Muscle layer of duodenum (tissue), 2 donors: ENCODE measurements around the gene MANSC4.

Experiments
- H3K27ac ChIP-seq: one replicate; pipeline ENCODE4 v1.7.0; 2013; ENCODE audit warnings: mild to moderate bottlenecking, low read length
- H3K27me3 ChIP-seq: one replicate; pipeline ENCODE4 v1.7.0; 2013; ENCODE audit warnings: low read depth, mild to moderate bottlenecking, control low read depth, low read length
- H3K36me3 ChIP-seq, 2 donors: one replicate each; pipeline ENCODE4 v1.7.0; 2013; ENCODE audit warnings: low read length in 2 of 2, control low read depth in 1 of 2, mild to moderate bottlenecking in 1 of 2; ENCODE audit not compliant: insufficient read depth in 2 of 2, control insufficient read depth in 1 of 2
- H3K4me1 ChIP-seq, 2 donors: one replicate each; pipeline ENCODE4 v1.7.0; 2013; ENCODE audit warnings: low read length in 2 of 2, mild to moderate bottlenecking in 2 of 2, control low read depth in 1 of 2, moderate library complexity in 1 of 2; ENCODE audit not compliant: insufficient read depth in 2 of 2, control insufficient read depth in 1 of 2
- H3K4me3 ChIP-seq, 2 donors: one replicate each; pipeline ENCODE4 v1.7.0; 2013; ENCODE audit warnings: low read length in 2 of 2, low read depth in 1 of 2, mild to moderate bottlenecking in 1 of 2
- H3K9me3 ChIP-seq, 2 donors: one replicate each; pipeline ENCODE4 v1.7.0; 2013; ENCODE audit warnings: low read length in 2 of 2, control low read depth in 1 of 2, mild to moderate bottlenecking in 1 of 2; ENCODE audit not compliant: control insufficient read depth in 1 of 2
- donor health status: healthy.

MANSC4 gene

DNA sequence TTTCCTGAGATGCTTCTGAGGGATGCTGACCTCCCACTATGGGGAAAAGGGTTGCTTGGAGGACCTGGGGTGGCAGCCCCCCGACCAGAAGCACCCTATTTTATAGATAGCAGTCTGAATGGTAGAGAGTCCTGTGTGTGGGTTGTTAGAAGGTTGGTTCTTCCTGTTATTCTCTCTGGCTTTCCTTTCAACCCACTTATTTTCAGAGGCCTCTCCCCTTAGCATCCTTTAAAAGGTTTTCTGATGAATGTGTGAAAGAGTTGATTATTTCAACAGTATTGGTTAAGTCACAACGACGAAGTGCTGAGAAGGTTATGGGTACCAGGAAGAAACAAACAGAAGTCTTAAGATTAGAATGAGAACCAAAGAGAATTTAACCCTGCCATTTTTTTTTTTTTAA, 20.8 kb upstream of the MANSC4 start:
- H3K36me3 ChIP-seq: peaks cover 16 to 35% of the 10 kb centered on the region in 2 donors
- no peaks in the 10 kb centered on the region for H3K4me1 ChIP-seq
- H3K4me3 ChIP-seq: no peak overlapping the region
- no peaks in the 10 kb centered on the region for H3K27me3 ChIP-seq
- H3K9me3 ChIP-seq: no peaks in the 10 kb centered on the region
- no peak overlapping the region for H3K27ac ChIP-seq

- Histone ChIP-seq H3K27me3 (no peaks in the 10 kb centered on the region), H3K27ac (no peak overlapping the region), H3K4me1 (no peaks in the 10 kb centered on the region), H3K36me3 (peaks cover 34 to 54% of the 10 kb centered on the region in 2 donors), H3K4me3 (no peak overlapping the region), H3K9me3 (no peaks in the 10 kb centered on the region)
These were observed 17.4 kb upstream of the MANSC4 start for GRCh38 chr12:27797301-27798025.

DNA sequence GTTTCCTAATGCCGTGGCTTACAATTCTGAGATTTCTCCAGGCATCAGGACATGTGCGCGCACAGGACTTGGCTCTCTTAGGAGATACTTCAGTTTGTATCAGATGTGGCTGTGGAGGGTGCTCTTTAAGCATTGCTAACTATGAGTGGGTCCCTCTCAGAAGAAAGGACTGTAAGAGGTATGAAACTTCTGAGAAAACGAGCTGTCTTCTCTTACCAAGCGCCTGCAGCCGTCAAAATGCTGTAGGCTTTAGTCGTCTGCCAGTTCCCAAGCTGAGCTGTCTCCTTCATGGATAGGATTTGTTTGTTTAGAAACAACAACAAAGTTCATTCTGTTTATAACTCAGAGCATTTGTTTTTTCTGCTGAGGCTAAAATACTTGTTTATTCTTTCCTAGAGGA, 16.1 kb upstream of the MANSC4 start:
- Histone ChIP-seq H3K36me3 (peaks cover 43 to 60% of the 10 kb centered on the region in 2 donors), H3K4me1 (peaks cover 0 to 3% of the 10 kb centered on the region in 2 donors), H3K9me3 (no peaks in the 10 kb centered on the region), H3K27me3 (no peaks in the 10 kb centered on the region), H3K27ac (no peak overlapping the region), H3K4me3 (no peak overlapping the region)

GRCh38 chr12:27794818-27795584, 15.0 kb upstream of the MANSC4 start:
- Histone ChIP-seq H3K9me3 (no peaks in the 10 kb centered on the region), H3K27me3 (no peaks in the 10 kb centered on the region), H3K27ac (no peak overlapping the region), H3K4me1 (peaks cover 0 to 8% of the 10 kb centered on the region in 2 donors), H3K36me3 (peaks cover 45 to 60% of the 10 kb centered on the region in 2 donors), H3K4me3 (no peak overlapping the region)

DNA sequence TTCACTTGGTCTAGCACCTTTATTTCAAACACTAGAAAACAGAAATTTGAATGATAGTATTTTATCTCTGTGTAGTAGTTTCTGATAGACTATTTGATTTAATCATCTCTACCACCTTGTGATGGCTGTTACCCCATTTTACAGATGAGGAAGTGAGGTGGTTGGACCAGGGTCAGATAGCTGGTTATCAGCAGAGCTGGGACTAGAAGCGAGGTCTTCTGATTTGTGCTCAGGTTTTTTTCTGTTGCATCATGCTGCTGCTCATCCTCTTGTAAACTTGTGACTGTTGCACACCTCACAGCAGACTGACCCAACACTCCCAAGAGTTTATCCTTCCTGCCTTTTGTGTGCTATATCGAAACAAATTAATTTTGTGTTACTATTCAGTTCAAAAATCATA, 10.1 kb upstream of the MANSC4 start:
- H3K36me3 ChIP-seq: peaks cover 26 to 29% of the 10 kb centered on the region in 2 donors
- no peaks in the 10 kb centered on the region for H3K9me3 ChIP-seq
- H3K4me1 ChIP-seq: peaks cover 0 to 41% of the 10 kb centered on the region in 2 donors
- no peaks in the 10 kb centered on the region for H3K27me3 ChIP-seq
- no peak overlapping the region for H3K27ac ChIP-seq
- no peak overlapping the region for H3K4me3 ChIP-seq

DNA sequence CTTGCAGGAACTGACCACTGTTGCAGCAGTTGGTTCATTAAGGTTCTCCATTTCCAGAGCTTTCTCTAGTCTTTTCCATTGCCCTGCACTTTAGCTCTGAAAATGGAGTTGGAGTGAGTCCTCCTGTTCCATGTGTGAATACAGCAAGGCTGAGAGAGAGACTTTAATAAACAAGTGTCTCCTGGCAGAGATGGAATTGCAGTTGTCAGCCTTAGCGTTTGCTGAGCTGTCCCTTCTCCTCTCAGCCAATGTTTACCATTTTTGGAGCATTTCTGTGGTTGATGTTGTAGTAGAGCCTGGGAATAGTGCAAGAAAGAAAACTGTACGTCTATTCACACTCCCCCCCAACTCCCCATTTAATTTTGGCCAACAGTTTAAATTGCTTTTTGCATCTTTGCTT, 7.5 kb upstream of the MANSC4 start:
- H3K36me3 ChIP-seq: peaks cover 11% of the 10 kb centered on the region in 2 donors
- no peak overlapping the region for H3K4me3 ChIP-seq
- no peaks in the 10 kb centered on the region for H3K9me3 ChIP-seq
- peaks cover 0 to 54% of the 10 kb centered on the region in 2 donors for H3K4me1 ChIP-seq
- H3K27me3 ChIP-seq: no peaks in the 10 kb centered on the region
- H3K27ac ChIP-seq: no peak overlapping the region

DNA sequence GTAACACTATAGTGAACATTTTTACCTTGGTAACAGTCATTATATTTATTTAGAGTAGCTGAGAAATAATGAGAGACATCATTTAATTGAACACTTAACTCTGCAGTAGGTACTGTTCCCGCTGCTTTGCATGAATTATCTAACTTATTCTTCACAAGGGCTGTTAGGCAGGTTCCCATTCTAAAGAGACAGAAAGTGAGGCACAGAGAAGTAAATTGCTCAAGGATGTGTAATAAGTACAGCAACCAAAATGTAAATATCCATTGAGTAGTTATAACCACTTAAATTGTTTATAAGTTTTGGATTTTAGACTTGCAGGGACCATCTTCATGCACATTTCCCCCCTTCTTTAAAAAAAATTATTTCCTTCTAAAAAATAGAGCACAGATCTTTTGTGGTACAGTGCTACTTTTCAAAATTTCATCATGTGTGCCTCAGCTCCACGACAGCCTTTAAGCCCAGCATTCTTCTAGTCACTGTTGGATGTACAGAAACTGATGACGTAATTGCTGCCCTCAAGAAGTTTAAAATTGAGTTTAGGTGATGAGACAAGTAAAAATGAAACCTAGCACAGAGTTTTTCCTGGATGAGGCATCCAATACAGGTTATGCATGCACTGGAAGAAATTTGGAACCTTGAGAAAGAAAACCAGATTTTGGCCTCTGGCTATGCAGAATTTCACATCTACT, 6.0 kb upstream of the MANSC4 start:
- no peaks in the 10 kb centered on the region for H3K9me3 ChIP-seq
- H3K27me3 ChIP-seq: no peaks in the 10 kb centered on the region
- H3K36me3 ChIP-seq: peaks cover 0 to 2% of the 10 kb centered on the region in 2 donors
- no peak overlapping the region for H3K4me3 ChIP-seq
- H3K27ac ChIP-seq: no peak overlapping the region
- H3K4me1 ChIP-seq: peaks cover 2 to 62% of the 10 kb centered on the region in 2 donors

DNA sequence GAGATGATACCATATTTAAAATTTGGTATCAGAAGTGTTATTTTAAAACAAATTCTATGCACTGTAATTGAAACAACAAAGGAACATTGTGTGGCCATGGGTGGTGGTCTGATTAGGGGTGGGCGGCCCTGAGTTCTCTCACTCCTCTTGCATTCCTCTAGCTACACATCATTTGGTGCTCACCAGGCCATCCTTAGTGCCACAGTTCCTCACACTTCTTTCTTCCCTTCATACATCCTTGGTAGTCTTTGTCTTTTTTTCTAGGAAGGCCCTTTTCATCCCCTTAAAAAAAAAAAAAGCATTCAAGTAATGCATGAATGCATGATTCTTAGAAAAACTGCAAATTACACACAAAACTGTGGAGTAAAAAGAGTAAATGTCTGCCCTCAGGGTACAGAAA, 2.4 kb upstream of the MANSC4 start:
- Histone ChIP-seq H3K9me3 (no peaks in the 10 kb centered on the region), H3K4me1 (peaks cover 4 to 52% of the 10 kb centered on the region in 2 donors), H3K27ac (peak overlapping the region; percentile 91), H3K4me3 (peak overlapping the region; percentile 89 to 93), H3K36me3 (no peaks in the 10 kb centered on the region), H3K27me3 (no peaks in the 10 kb centered on the region)

DNA sequence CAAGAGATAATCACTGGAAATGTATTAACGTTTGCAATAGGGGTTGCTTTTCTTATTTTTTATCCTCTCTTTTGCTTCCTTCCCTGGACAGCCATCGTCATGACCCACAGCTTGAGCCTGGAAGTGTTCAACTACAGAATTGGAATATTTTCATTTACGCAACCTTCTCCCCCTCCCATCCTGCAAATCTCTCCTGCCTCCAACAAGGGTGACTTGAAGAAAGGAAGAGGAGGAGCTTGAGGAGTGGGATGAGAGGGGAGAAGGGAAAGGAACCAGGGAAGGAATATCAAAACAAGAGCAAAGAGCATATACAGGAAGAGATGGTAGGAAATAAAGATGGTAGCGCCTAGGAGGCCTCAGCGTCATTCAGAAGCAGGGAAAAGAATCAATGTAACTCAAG, 1.6 kb upstream of the MANSC4 start:
- peak overlapping the region; percentile 89 to 93 for H3K4me3 ChIP-seq
- no peaks in the 10 kb centered on the region for H3K27me3 ChIP-seq
- H3K36me3 ChIP-seq: no peaks in the 10 kb centered on the region
- H3K27ac ChIP-seq: peak overlapping the region; percentile 91
- no peaks in the 10 kb centered on the region for H3K9me3 ChIP-seq
- H3K4me1 ChIP-seq: peaks cover 4 to 44% of the 10 kb centered on the region in 2 donors

DNA sequence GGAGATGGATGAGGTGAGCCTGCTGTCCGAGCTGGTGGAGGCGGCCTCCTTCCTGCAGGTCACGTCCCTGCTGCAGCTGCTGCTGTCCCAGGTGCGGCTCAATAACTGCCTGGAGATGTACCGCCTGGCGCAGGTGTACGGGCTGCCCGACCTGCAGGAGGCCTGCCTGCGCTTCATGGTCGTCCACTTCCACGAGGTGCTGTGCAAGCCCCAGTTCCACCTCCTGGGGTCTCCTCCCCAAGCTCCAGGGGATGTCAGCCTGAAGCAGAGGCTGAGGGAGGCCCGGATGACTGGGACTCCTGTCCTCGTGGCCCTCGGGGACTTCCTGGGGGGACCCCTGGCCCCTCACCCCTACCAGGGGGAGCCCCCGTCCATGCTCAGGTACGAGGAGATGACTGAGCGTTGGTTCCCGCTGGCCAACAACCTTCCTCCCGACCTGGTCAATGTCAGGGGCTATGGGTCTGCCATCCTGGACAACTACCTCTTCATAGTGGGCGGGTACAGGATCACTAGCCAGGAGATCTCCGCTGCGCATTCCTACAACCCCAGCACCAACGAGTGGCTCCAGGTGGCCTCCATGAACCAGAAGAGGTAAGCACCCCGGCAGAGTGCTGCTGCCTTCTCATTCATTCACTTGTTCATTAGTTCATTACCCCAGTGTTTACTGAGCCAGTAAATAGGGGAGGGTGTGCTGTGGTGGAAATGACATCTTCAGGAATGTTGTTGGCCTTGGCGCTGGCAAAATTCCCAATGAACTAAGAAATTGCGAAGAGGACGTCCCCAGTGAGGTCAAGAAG, 774 bp upstream of the MANSC4 start:
- no peaks in the 10 kb centered on the region for H3K9me3 ChIP-seq
- H3K4me3 ChIP-seq: peak overlapping the region; percentile 89 to 93
- no peaks in the 10 kb centered on the region for H3K27me3 ChIP-seq

More for the DNA sequence above, 774 bp upstream of the MANSC4 start:
- Histone ChIP-seq H3K36me3 (no peaks in the 10 kb centered on the region), H3K27ac (peak overlapping the region; percentile 91), H3K4me1 (peaks cover 4 to 36% of the 10 kb centered on the region in 2 donors)
